Chondrocyte (in vitro differentiated cells): ENCODE measurements around the gene SLC11A1. TPM values are rescaled to one million over a fixed set of nuclear protein-coding genes. Genes with fewer than 3 reads are reported as not detected.

Experiments used
- DNase-seq: peaks from one replicate; pipeline ENCODE4 v3.0.0; 2021; ENCODE audit warnings: mixed read lengths, low spot score
- H3K27ac Mint-ChIP-seq: one replicate; pipeline ENCODE4 v1.8.0; 2021; ENCODE audit warnings: mild to moderate bottlenecking, moderate library complexity, mixed read lengths; ENCODE audit not compliant: unreplicated experiment
- H3K27me3 Mint-ChIP-seq: 2 replicates; pipeline ENCODE4 v1.8.0; 2021; ENCODE audit warnings: low read depth, mixed read lengths
- H3K36me3 Mint-ChIP-seq: 2 replicates; pipeline ENCODE4 v1.8.0; 2021; ENCODE audit warnings: low read depth, mixed read lengths
- H3K4me1 Mint-ChIP-seq: 2 replicates; pipeline ENCODE4 v1.8.0; 2021; ENCODE audit warnings: low read depth, mild to moderate bottlenecking, mixed read lengths
- H3K4me3 Mint-ChIP-seq: one replicate; pipeline ENCODE4 v1.8.0; 2021; ENCODE audit warnings: mild to moderate bottlenecking, moderate library complexity, mixed read lengths; ENCODE audit not compliant: unreplicated experiment
- H3K9me3 Mint-ChIP-seq: 2 replicates; pipeline ENCODE4 v1.8.0; 2021; ENCODE audit warnings: low read depth, mixed read lengths
- total RNA-seq: library from RNA; stranded (reverse); gene quantifications from 3 replicates; pipeline ENCODE4 v1.2.1, GENCODE V29; 2021
- TF ChIP-seq, protein P1 (sequence below): fragments of 200-600 bp; sonication (generic); IDR thresholded peaks from 2 replicates; pipeline ENCODE4 v1.5.0; 2021; ENCODE audit warnings: antibody characterized with exemption, mild to moderate bottlenecking, moderate library complexity

SLC11A1 gene
- total RNA-seq, 1 donor from 2014 or later, result 0.10 TPM

DNA sequence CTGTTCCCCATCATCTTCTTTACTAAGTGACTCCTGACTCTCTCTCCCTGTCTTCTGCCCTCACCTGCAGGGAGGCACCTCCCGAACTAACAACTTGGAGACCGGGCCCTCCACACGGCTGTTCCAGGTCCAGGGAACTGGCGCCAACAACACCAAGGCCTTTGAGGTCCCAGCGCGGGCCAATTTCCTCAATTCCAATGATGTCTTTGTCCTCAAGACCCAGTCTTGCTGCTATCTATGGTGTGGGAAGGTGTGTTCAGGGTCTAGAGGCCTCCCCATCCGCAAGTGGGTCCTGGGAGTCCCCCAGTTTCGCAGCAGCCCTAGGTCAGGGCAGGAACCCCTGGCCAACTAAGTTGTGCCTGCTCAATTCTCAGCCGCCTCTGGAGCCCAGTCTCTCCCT, 52.4 kb downstream of the SLC11A1 start:
- H3K36me3 Mint-ChIP-seq, result no peaks in the 10 kb centered on the region
- H3K4me3 Mint-ChIP-seq, result no peak overlapping the region
- H3K27ac Mint-ChIP-seq, result no peak overlapping the region
- TF ChIP-seq, protein P1, sequence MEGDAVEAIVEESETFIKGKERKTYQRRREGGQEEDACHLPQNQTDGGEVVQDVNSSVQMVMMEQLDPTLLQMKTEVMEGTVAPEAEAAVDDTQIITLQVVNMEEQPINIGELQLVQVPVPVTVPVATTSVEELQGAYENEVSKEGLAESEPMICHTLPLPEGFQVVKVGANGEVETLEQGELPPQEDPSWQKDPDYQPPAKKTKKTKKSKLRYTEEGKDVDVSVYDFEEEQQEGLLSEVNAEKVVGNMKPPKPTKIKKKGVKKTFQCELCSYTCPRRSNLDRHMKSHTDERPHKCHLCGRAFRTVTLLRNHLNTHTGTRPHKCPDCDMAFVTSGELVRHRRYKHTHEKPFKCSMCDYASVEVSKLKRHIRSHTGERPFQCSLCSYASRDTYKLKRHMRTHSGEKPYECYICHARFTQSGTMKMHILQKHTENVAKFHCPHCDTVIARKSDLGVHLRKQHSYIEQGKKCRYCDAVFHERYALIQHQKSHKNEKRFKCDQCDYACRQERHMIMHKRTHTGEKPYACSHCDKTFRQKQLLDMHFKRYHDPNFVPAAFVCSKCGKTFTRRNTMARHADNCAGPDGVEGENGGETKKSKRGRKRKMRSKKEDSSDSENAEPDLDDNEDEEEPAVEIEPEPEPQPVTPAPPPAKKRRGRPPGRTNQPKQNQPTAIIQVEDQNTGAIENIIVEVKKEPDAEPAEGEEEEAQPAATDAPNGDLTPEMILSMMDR, result no peak
- no peaks in the 10 kb centered on the region for H3K9me3 Mint-ChIP-seq
- H3K27me3 Mint-ChIP-seq, result peaks cover 6% of the 10 kb centered on the region
- no peaks in the 10 kb centered on the region for H3K4me1 Mint-ChIP-seq
- no peak for DNase-seq

DNA sequence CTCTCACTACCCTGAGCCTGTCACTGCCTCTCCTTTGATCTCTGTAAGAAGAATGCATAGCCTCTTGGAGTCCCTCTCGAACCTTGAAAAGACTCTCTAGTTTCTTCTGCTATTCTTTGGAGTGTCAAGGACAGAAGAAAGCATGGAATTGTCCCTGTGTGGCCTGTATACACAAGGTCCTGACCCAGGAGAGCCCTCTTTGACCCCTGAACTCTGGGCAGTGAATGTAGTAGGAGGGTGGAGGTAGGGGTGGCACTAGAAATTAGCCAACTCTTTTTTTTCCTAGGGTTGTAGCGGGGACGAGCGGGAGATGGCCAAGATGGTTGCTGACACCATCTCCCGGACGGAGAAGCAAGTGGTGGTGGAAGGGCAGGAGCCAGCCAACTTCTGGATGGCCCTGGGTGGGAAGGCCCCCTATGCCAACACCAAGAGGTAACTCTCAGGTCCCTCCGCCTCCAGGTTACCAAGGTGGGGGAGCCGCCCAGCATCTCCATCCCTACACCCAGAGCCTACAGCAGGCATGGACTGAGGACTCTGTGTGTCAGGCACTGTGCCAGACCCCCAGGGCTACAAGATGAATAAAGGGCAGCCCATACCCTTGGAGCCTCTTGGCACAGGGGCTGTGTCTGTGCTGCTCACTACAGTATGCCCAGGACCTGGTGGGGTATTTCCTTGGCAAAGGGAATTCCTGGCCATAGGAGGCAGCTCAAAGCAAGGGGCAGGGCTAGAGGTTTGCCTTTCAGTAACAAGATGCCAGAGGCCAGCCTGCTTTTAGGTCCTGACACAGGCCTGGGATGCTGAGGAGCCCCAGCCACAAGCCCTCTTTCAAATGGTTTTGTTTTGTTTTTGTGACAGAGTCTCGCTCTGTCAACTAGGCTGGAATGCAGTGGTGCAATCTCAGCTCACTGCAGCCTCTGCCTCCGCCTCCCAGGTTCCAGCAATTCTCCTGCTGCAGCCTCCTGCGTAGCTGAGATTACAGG, 53.2 kb downstream of the SLC11A1 start:
- no peaks in the 10 kb centered on the region for H3K9me3 Mint-ChIP-seq
- H3K36me3 Mint-ChIP-seq, result no peaks in the 10 kb centered on the region
- H3K27me3 Mint-ChIP-seq, result peaks cover 6% of the 10 kb centered on the region
- no peaks in the 10 kb centered on the region for H3K4me1 Mint-ChIP-seq
- no peak overlapping the region for H3K4me3 Mint-ChIP-seq
- DNase-seq, result no peak
- TF ChIP-seq, protein P1, result no peak
- no peak overlapping the region for H3K27ac Mint-ChIP-seq

DNA sequence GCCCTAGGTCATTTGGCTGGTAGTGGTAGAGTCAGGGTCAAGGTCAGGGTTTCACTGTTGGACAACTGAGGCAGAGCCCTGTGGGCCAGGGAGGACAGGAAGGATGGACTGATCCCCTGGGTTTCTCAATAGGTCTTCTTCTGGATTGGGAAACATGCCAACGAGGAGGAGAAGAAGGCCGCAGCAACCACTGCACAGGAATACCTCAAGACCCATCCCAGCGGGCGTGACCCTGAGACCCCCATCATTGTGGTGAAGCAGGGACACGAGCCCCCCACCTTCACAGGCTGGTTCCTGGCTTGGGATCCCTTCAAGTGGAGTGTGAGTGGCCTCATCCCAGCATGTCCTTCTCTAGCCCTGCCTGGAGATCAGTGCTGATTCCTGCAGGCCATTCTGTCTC, 54.9 kb downstream of the SLC11A1 start:
- H3K4me3 Mint-ChIP-seq, result no peak overlapping the region
- H3K4me1 Mint-ChIP-seq, result no peaks in the 10 kb centered on the region
- no peak overlapping the region for H3K27ac Mint-ChIP-seq
- no peaks in the 10 kb centered on the region for H3K36me3 Mint-ChIP-seq
- DNase-seq, result no peak
- TF ChIP-seq, protein P1, result no peak
- no peaks in the 10 kb centered on the region for H3K9me3 Mint-ChIP-seq
- peaks cover 6% of the 10 kb centered on the region for H3K27me3 Mint-ChIP-seq

DNA sequence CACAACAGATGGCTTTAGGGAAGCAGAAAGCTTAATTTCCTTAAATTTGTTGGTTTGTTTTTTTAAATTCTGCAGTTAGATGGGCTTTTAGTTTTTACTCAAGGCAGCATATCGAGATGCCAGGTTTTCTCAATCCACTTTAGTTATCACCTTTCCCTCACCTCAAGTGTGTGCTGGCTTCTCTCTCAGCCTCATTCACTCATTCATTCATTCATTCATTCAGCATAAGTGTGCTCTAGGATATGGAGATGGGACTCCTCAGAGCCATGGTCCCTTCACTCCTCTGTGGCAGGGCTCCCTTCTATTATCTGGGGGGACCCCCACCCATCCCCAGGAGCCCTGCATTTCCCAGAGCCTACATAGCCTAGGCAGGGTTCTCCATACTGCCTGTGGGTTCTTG, 55.9 kb downstream of the SLC11A1 start:
- TF ChIP-seq, protein P1, result no peak
- Mint-ChIP-seq H3K4me3 (no peak overlapping the region), H3K27ac (no peak overlapping the region), H3K4me1 (no peaks in the 10 kb centered on the region), H3K9me3 (no peaks in the 10 kb centered on the region), H3K36me3 (no peaks in the 10 kb centered on the region), H3K27me3 (peaks cover 2% of the 10 kb centered on the region)
- no peak for DNase-seq

DNA sequence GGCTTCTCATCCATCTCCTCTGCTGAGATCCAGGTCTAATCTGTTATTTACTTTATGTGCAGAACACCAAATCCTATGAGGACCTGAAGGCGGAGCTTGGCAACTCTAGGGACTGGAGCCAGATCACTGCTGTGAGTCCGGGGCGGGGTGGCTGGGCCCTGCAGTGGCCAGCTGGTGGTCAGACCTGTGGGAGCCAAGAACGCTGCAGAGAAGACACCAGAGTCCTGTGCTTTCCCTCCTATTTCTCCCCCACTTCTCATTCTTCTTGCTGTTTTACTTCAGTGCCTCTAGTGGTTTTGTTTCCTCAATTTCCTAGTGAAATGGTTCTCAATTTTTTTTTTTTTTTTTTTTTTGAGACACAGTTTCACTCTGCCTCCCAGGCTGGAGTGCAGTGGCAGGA, 56.5 kb downstream of the SLC11A1 start:
- H3K27me3 Mint-ChIP-seq, result peaks cover 2% of the 10 kb centered on the region
- no peaks in the 10 kb centered on the region for H3K9me3 Mint-ChIP-seq
- no peaks in the 10 kb centered on the region for H3K36me3 Mint-ChIP-seq
- DNase-seq, result no peak
- H3K4me3 Mint-ChIP-seq, result no peak overlapping the region
- no peaks in the 10 kb centered on the region for H3K4me1 Mint-ChIP-seq
- TF ChIP-seq, protein P1, result no peak
- no peak overlapping the region for H3K27ac Mint-ChIP-seq
